ENCODE results near the gene RPL23.

The RPL23 gene

DNA sequence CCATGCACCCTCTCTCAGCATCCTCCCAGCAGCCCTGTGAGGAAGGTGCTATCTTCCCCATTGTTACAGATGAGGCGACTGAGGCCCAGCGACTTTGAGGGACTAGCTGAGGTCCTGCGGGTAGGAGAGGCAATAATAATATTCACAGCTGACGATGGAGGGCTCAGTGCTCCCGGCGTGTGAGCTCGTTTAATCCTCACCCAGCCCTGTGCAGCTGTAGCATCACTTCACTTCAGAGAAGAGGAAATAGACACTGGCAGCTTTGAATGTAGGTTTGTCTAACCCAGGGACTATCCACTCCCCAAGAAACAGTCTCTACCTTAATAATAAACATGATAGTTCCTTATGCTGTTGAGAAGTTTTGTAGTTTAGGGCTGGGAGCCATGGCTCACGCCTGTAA is 37.9 kb upstream of the RPL23 start:
- no peak for DNase-seq (ENCODE audit: low read depth)
- no peak overlapping the region for H3K4me3 ChIP-seq (replicated peaks; ENCODE audit: low read depth, low read length)
- TF ChIP-seq, protein P1, sequence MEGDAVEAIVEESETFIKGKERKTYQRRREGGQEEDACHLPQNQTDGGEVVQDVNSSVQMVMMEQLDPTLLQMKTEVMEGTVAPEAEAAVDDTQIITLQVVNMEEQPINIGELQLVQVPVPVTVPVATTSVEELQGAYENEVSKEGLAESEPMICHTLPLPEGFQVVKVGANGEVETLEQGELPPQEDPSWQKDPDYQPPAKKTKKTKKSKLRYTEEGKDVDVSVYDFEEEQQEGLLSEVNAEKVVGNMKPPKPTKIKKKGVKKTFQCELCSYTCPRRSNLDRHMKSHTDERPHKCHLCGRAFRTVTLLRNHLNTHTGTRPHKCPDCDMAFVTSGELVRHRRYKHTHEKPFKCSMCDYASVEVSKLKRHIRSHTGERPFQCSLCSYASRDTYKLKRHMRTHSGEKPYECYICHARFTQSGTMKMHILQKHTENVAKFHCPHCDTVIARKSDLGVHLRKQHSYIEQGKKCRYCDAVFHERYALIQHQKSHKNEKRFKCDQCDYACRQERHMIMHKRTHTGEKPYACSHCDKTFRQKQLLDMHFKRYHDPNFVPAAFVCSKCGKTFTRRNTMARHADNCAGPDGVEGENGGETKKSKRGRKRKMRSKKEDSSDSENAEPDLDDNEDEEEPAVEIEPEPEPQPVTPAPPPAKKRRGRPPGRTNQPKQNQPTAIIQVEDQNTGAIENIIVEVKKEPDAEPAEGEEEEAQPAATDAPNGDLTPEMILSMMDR (IDR thresholded peaks at IDR 0.05; ENCODE audit: low read length, missing control alignments), result no peak

DNA sequence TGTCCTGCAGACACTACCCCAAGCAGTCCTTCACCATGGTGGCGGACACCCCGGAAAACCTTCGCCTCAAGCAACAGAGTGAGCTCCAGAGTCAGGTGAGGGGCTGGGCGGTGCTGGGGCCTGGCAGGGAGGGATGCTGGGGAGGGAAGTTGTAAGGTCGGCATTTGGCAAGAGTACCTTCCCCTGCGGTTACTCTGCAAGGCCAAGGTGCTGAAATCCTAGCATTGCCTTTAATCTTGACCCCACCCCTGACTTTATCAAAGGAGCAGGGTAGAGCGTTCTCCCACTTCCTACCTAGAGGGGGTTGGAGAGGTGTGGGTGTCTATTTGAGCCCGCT is 36.9 kb upstream of the RPL23 start:
- H3K4me3 ChIP-seq (replicated peaks; ENCODE audit: low read depth, low read length), result no peak overlapping the region
- TF ChIP-seq, protein P1 (IDR thresholded peaks at IDR 0.05; ENCODE audit: low read length, missing control alignments), result no peak
- DNase-seq (ENCODE audit: low read depth), result no peak

DNA sequence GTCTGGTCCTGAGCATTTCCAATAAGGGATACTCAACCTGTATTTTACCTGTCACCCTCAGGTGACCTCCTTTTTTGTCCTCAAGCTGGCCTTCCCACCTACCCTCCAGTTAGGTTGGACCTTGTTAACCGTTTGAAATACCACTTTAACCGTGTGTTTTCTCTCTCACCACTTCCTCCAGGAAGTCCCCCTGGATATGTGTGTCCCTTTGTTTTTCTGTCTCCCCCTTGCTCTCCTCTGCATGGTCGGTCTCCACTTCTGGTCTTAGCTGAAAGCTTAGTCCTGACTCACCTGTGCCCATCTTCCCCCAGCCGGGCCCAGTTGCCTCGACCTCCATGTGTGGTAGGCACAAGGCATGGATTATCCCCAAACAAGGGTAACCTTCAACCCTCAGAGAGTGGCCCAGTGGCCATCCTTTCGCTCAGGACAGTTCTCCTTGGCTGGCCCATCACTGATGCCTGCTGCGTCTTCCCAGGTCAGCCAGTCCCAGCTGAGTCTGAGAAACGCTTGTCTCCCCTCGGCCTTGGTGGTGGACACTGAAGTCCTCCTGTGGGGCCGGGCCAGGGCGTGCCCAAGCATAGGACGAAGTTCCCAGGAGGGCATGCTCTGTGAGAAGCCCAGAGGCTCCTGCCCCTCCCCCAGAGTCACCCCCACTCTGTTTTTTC is 36.4 kb upstream of the RPL23 start:
- no peak for DNase-seq (ENCODE audit: low read depth)
- TF ChIP-seq, protein P1 (IDR thresholded peaks at IDR 0.05; ENCODE audit: low read length, missing control alignments), result no peak

DNA sequence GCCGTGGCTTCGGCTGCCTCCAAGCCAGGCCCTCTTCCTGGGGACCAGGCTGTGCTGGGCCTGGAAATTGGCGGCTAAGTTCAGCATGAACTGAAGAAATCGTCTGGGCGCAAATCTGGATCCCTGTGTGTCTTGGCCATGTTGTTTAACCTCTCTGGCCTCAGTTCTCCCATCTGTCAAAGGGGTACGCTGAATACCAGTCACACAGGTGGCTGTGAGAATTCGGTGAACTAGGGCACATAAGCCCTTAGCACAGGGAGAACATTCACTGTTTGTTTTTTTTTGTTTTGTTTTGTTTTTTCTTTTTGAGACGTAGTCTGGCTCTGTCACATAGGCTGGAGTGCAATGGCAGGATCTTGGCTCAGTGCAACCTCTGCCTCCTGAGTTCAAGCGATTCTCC is 35.3 kb upstream of the RPL23 start:
- DNase-seq (ENCODE audit: low read depth), result no peak
- TF ChIP-seq, protein P1 (IDR thresholded peaks at IDR 0.05; ENCODE audit: low read length, missing control alignments), result no peak

More for the DNA sequence above, 36.4 kb upstream of the RPL23 start:
- no peak overlapping the region for H3K4me3 ChIP-seq (replicated peaks; ENCODE audit: low read depth, low read length)

DNA sequence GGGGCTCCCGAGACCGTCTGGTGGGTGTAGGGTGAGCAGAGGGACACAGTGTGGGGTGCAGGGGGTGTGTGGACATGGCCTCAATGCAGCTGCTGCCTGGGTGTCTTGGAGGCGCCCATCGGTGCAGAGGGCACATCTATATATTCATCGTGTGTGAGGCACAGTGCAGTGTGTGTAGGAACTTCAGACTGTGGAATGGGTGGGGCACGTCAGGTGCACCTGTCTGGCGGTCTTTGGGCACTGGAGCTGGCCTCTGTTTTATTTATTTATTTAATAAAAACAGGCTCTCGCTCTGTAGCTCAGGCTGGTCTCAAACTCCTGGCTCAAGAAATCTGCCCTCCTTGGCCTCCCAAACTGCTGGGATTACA is 33.1 kb upstream of the RPL23 start:
- no peak for DNase-seq (ENCODE audit: low read depth)
- no peak overlapping the region for H3K4me3 ChIP-seq (replicated peaks; ENCODE audit: low read depth, low read length)
- TF ChIP-seq, protein P1 (IDR thresholded peaks at IDR 0.05; ENCODE audit: low read length, missing control alignments), result no peak

More for the DNA sequence above, 35.3 kb upstream of the RPL23 start:
- no peak overlapping the region for H3K4me3 ChIP-seq (replicated peaks; ENCODE audit: low read depth, low read length)

DNA sequence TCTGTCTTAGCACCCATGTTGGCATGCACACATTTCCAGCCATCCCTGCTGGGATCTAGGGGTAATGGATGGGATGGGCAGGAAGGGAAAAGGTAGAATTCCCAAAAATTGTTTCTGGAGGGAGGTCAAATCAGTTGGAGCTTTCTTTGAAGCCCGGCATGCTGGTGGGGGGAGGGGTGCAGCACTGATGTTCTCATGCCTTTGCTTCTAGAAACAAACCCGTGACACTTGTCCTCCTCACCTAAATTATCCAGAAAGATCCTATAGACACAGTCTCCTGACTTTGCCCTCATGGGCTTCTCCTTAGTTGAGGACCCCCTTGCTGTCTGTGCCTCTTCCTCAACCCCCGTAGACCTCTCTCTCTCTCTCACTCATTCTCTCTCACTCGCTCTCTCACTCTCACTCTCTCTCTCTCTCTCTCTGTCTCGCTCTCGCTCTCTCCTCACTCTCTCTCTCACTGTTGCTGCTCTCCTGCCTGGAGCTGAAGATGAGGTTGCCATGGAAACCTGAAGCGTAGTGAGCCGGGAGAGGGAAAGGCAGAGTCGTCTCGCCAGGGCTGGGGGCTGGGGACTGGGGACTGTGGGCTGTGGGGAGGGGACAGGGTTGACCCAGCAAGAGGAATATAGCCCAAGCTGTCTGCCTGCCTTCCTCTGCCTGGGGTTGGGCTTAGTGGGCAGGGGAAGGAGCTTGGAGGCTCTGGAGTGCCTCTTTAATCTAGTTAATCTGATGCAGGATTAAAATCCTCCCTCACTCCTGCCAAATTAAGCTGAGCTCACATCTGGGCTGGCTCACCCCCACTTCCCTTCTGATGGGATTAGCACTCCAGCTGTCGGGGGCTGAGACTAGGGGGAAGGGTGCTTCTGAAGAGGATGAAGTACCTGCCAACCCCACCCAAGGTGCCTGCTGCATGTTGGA is 32.5 kb upstream of the RPL23 start:
- no peak for DNase-seq (ENCODE audit: low read depth)
- H3K4me3 ChIP-seq (replicated peaks; ENCODE audit: low read depth, low read length), result no peak overlapping the region

More for the DNA sequence above, 32.5 kb upstream of the RPL23 start:
- TF ChIP-seq, protein P1 (IDR thresholded peaks at IDR 0.05; ENCODE audit: low read length, missing control alignments), result no peak

Measured in fibroblast of pulmonary artery (primary cell).